ENCODE data around the gene EXOG. TPM values are rescaled to one million over a fixed set of nuclear protein-coding genes. Genes with fewer than 3 reads are reported as not detected.

Gene EXOG
- total and polyA plus RNA-seq, 2 donors (not counting 1 experiment from before 2014, with no cell fraction given) = 14.2 to 16.4 TPM

GRCh38 chr3:38507120-38507519 lies 11.0 kb downstream of the EXOG start:
- H3K9me3 ChIP-seq (ENCODE audit: control insufficient read depth, insufficient read depth, low read depth, low read length) = no peaks in the 10 kb centered on the region
- H3K79me2 ChIP-seq (ENCODE audit: control insufficient read depth, insufficient read depth, low read length) = no peaks in the 10 kb centered on the region
- H3K4me2 ChIP-seq (ENCODE audit: extremely low read depth, insufficient read depth, low read length) = no peak overlapping the region
- no peak overlapping the region for H2AFZ ChIP-seq (ENCODE audit: low read length)
- no peaks in the 10 kb centered on the region for H4K20me1 ChIP-seq (ENCODE audit: control insufficient read depth, extremely low read depth, insufficient read depth, low read length)
- no peak overlapping the region for H3K27ac ChIP-seq (ENCODE audit: insufficient read depth, low read length)
- TF ChIP-seq CTCF (conservative IDR thresholded peaks at IDR 0.05 in 1 of 2, IDR thresholded peaks at IDR 0.05 in 1 of 2; ENCODE audit: low read depth in 1 of 2, low read length in 2 of 2) (no peak), EZH2 (IDR thresholded peaks at IDR 0.05; ENCODE audit: low read length, missing control alignments) (no peak)
- H3K36me3 ChIP-seq (ENCODE audit: control insufficient read depth, insufficient read depth, low read length) = no peaks in the 10 kb centered on the region
- no peak for DNase-seq (ENCODE audit: low read depth in 2 of 2)
- H3K9ac ChIP-seq (ENCODE audit: insufficient read depth, low read length) = no peak overlapping the region
- no peaks in the 10 kb centered on the region for H3K4me1 ChIP-seq (ENCODE audit: control insufficient read depth, extremely low read depth, insufficient read depth, low read length)
- no peak overlapping the region for H3K4me3 ChIP-seq (replicated peaks in 1 of 4; ENCODE audit: control extremely low read depth in 1 of 4, insufficient read depth in 1 of 4, low read depth in 3 of 4, low read length in 4 of 4)
- H3K27me3 ChIP-seq (ENCODE audit: control insufficient read depth, insufficient read depth, low read length) = no peaks in the 10 kb centered on the region

- Histone ChIP-seq H3K4me2 (ENCODE audit: extremely low read depth, insufficient read depth, low read length) (no peak overlapping the region), H3K9ac (ENCODE audit: insufficient read depth, low read length) (no peak overlapping the region), H3K4me1 (ENCODE audit: control insufficient read depth, extremely low read depth, insufficient read depth, low read length) (no peaks in the 10 kb centered on the region), H3K79me2 (ENCODE audit: control insufficient read depth, insufficient read depth, low read length) (no peaks in the 10 kb centered on the region), H4K20me1 (ENCODE audit: control insufficient read depth, extremely low read depth, insufficient read depth, low read length) (no peaks in the 10 kb centered on the region), H3K27me3 (ENCODE audit: control insufficient read depth, insufficient read depth, low read length) (no peaks in the 10 kb centered on the region), H3K36me3 (ENCODE audit: control insufficient read depth, insufficient read depth, low read length) (no peaks in the 10 kb centered on the region), H3K4me3 (replicated peaks in 1 of 4; ENCODE audit: control extremely low read depth in 1 of 4, insufficient read depth in 1 of 4, low read depth in 3 of 4, low read length in 4 of 4) (no peak overlapping the region), H2AFZ (ENCODE audit: low read length) (no peak overlapping the region), H3K9me3 (ENCODE audit: control insufficient read depth, insufficient read depth, low read depth, low read length) (no peaks in the 10 kb centered on the region), H3K27ac (ENCODE audit: insufficient read depth, low read length) (no peak overlapping the region)
- no peak for DNase-seq (ENCODE audit: low read depth in 2 of 2)
- TF ChIP-seq EZH2 (IDR thresholded peaks at IDR 0.05; ENCODE audit: low read length, missing control alignments) = no peak
Observed at GRCh38 chr3:38509732-38510131, 13.6 kb downstream of the EXOG start.

DNA sequence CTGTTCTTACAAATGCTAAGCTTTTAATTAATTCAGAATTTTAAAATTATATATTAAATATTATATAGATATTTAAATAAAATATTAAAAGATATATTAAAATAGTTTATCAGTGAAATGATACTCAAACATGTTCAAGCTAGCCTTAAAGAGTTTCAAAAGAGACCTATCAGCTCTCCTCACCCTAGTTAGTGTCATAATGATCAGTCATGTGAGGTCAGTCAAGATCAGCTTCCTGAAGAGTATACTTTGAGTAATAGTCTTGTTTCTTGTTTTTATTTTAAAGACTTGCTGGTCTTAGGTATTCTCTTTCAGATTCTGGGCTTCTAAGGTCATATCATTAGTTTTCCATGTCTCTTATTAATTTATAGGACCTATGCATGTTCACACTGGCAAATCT lies 14.5 kb downstream of the EXOG start:
- no peak overlapping the region for H3K4me3 ChIP-seq (replicated peaks in 1 of 4; ENCODE audit: control extremely low read depth in 1 of 4, insufficient read depth in 1 of 4, low read depth in 3 of 4, low read length in 4 of 4)
- no peak for TF ChIP-seq CTCF (conservative IDR thresholded peaks at IDR 0.05 in 1 of 2, IDR thresholded peaks at IDR 0.05 in 1 of 2; ENCODE audit: low read depth in 1 of 2, low read length in 2 of 2)
- TF ChIP-seq EZH2 (IDR thresholded peaks at IDR 0.05; ENCODE audit: low read length, missing control alignments) = no peak
- no peaks in the 10 kb centered on the region for H3K79me2 ChIP-seq (ENCODE audit: control insufficient read depth, insufficient read depth, low read length)
- no peak overlapping the region for H2AFZ ChIP-seq (ENCODE audit: low read length)
- H3K27ac ChIP-seq (ENCODE audit: insufficient read depth, low read length) = no peak overlapping the region
- H4K20me1 ChIP-seq (ENCODE audit: control insufficient read depth, extremely low read depth, insufficient read depth, low read length) = no peaks in the 10 kb centered on the region
- H3K27me3 ChIP-seq (ENCODE audit: control insufficient read depth, insufficient read depth, low read length) = no peaks in the 10 kb centered on the region
- H3K9ac ChIP-seq (ENCODE audit: insufficient read depth, low read length) = no peak overlapping the region
- H3K4me2 ChIP-seq (ENCODE audit: extremely low read depth, insufficient read depth, low read length) = no peak overlapping the region
- peaks cover 4% of the 10 kb centered on the region for H3K36me3 ChIP-seq (ENCODE audit: control insufficient read depth, insufficient read depth, low read length)
- H3K4me1 ChIP-seq (ENCODE audit: control insufficient read depth, extremely low read depth, insufficient read depth, low read length) = no peaks in the 10 kb centered on the region
- no peaks in the 10 kb centered on the region for H3K9me3 ChIP-seq (ENCODE audit: control insufficient read depth, insufficient read depth, low read depth, low read length)
- no peak for DNase-seq (ENCODE audit: low read depth in 2 of 2)

Data from fibroblast of lung (primary cell).